Prostate gland (tissue), 2 donors: ENCODE data around the gene ULK3.
A peak's percentile ranks its signal among the peaks of the same experiment; 100 is the strongest.

ENCODE experiments used
- CTCF ChIP-seq, 4 experiments: fragments of 200-600 bp in 2 of 4; fragments of 450-650 bp in 2 of 4; sonication (generic) in 2 of 4; IDR thresholded peaks; 1 replicate in 3 of 4; 2 replicates in 1 of 4; pipeline ENCODE4 v1.5.1; 2016 to 2019; ENCODE audit warnings: antibody characterized with exemption in 4 of 4, mild to moderate bottlenecking in 2 of 4, moderate library complexity in 2 of 4
- POLR2A ChIP-seq: fragments of 450-650 bp; IDR thresholded peaks from one replicate; pipeline ENCODE4 v1.6.1; 2016; ENCODE audit warnings: antibody characterized with exemption, mild to moderate bottlenecking
- POLR2AphosphoS5 ChIP-seq: sonication (generic); formaldehyde crosslinking; IDR thresholded peaks from one replicate; pipeline ENCODE4 v1.6.1; 2017; ENCODE audit warnings: antibody characterized with exemption

GRCh38 chr15:74815121-74815934 lies 27.6 kb downstream of the ULK3 start:
- TF ChIP-seq CTCF (IDR thresholded peaks at IDR 0.05) (no peak), POLR2A (peak; percentile 24), POLR2AphosphoS5 (peak; percentile 92)
